Neural progenitor cell (in vitro differentiated cells): ENCODE data around the gene JAG2.

Experiments
- CTCF ChIP-seq: fragments of 200-600 bp; sonication (generic); IDR thresholded peaks from 2 replicates; pipeline ENCODE4 v1.5.1; 2017; ENCODE audit warnings: antibody characterized with exemption, mild to moderate bottlenecking
- EZH2phosphoT487 ChIP-seq: fragments of 200-600 bp; sonication (generic); IDR thresholded peaks from 2 replicates; pipeline ENCODE4 v1.6.1; 2017; ENCODE audit warnings: antibody characterized with exemption

GRCh38 chr14:105159344-105159743 is 9.2 kb downstream of the JAG2 start:
- TF ChIP-seq CTCF (no peak), EZH2phosphoT487 (no peak)
